HepG2 (cell line): Measurements from ENCODE around the gene RALB. TPM values are rescaled to one million over a fixed set of nuclear protein-coding genes. Genes with fewer than 3 reads are reported as not detected.
A peak's percentile ranks its signal among the peaks of the same experiment; 100 is the strongest.

Experiments used
- BRCA1 ChIP-seq: sonication (generic); formaldehyde crosslinking; IDR thresholded peaks from 2 replicates; pipeline ENCODE4 v1.4.0; 2020; ENCODE audit warnings: missing genetic modification reagents
- CBX1 ChIP-seq: IDR thresholded peaks from one replicate; pipeline ENCODE4 v1.6.1; 2016; ENCODE audit warnings: antibody characterized with exemption, low read depth
- HNF4G ChIP-seq, 2 experiments: sonication (generic) in 1 of 2; formaldehyde crosslinking in 1 of 2; IDR thresholded peaks; 2 replicates each; pipeline versions ENCODE4 v1.4.0 to v1.6.1; 2011 to 2020; ENCODE audit warnings: borderline replicate concordance in 2 of 2, low read depth in 2 of 2, mild to moderate bottlenecking in 2 of 2, low read length in 1 of 2, missing genetic modification reagents in 1 of 2, moderate library complexity in 1 of 2
- MBNL3 ChIP-seq: fragments of 250-450 bp; sonication (Bioruptor Pico); conservative IDR thresholded peaks from 2 replicates; pipeline ENCODE4 v1.8.0; 2022; ENCODE audit warnings: mild to moderate bottlenecking, inconsistent platforms
- MLX ChIP-seq: IDR thresholded peaks from 2 replicates; pipeline ENCODE4 v1.6.1; 2016
- NFKB2 ChIP-seq: sonication (generic); formaldehyde crosslinking; IDR thresholded peaks from 2 replicates; pipeline ENCODE4 v1.4.0; 2020; ENCODE audit warnings: missing genetic modification reagents, borderline replicate concordance
- NR1H2 ChIP-seq: sonication (generic); formaldehyde crosslinking; IDR thresholded peaks from 2 replicates; pipeline ENCODE4 v1.8.1; 2022; ENCODE audit warnings: low read depth, missing genetic modification reagents, borderline replicate concordance
- PRDM4 ChIP-seq: sonication (generic); formaldehyde crosslinking; IDR thresholded peaks from 2 replicates; pipeline ENCODE4 v1.9.0; 2021; ENCODE audit warnings: missing genetic modification reagents, borderline replicate concordance
- ZBTB33 ChIP-seq: sonication (generic); formaldehyde crosslinking; IDR thresholded peaks from 2 replicates; pipeline ENCODE4 v1.4.0; 2020; ENCODE audit warnings: missing genetic modification reagents
- ZBTB46 ChIP-seq: sonication (generic); formaldehyde crosslinking; IDR thresholded peaks from 2 replicates; pipeline ENCODE4 v1.4.0; 2020; ENCODE audit warnings: mild to moderate bottlenecking, missing genetic modification reagents, borderline replicate concordance
- ZFP36L2 ChIP-seq: sonication (generic); formaldehyde crosslinking; IDR thresholded peaks from 2 replicates; pipeline ENCODE4 v1.4.0; 2020; ENCODE audit warnings: missing genetic modification reagents
- ZNF34 ChIP-seq: sonication (generic); formaldehyde crosslinking; IDR thresholded peaks from 2 replicates; pipeline ENCODE4 v1.4.0; 2020; ENCODE audit warnings: mild to moderate bottlenecking, missing genetic modification reagents, borderline replicate concordance
- ZNF615 ChIP-seq: sonication (generic); formaldehyde crosslinking; IDR thresholded peaks from 2 replicates; pipeline ENCODE4 v1.5.0; 2020; ENCODE audit warnings: mild to moderate bottlenecking, missing genetic modification reagents, borderline replicate concordance
- ZUFSP ChIP-seq: sonication (generic); formaldehyde crosslinking; IDR thresholded peaks from 2 replicates; pipeline ENCODE4 v1.9.0; 2021; ENCODE audit warnings: missing genetic modification reagents, mild to moderate bottlenecking, borderline replicate concordance
- ZXDC ChIP-seq: sonication (generic); formaldehyde crosslinking; IDR thresholded peaks from 2 replicates; pipeline ENCODE4 v1.5.0; 2020; ENCODE audit warnings: mild to moderate bottlenecking, missing genetic modification reagents
- polyA plus RNA-seq, 8 experiments: library from polyadenylated mRNA; depleted of rRNA in 3 of 8; stranded (reverse) in 7 of 8; unstranded in 1 of 8; fragments of >200 nt; fragmentation: Illumina TruSeq in 4 of 8; extraction: Trizol in 4 of 8; gene quantifications; 2 replicates each; pipeline versions ENCODE4 v1.2.1 to v1.2.3, GENCODE V29; 2011 to 2016; ENCODE audit warnings: low read depth in 4 of 8, missing spikeins in 1 of 8, mixed read lengths in 1 of 8; ENCODE audit not compliant: insufficient read depth in 1 of 8
- total RNA-seq, 5 experiments: library from RNA; depleted of rRNA; stranded (reverse); fragments of >200 nt; fragmentation: Illumina TruSeq; extraction: Trizol; gene quantifications; 2 replicates each; pipeline ENCODE4 v1.2.3, GENCODE V29; 2016; ENCODE audit warnings: low read depth in 1 of 5

RALB gene
- total and polyA plus RNA-seq, 2 of the 13 experiments (the other 11 are each of a cell fraction or from before 2014, with no cell fraction given): 37.8 to 43.2 TPM

GRCh38 chr2:120312860-120313694 is 60.4 kb downstream of the RALB start (continued):
- TF ChIP-seq ZBTB33 (CRISPR knock-in tag) (peak; percentile 52; the same call in 1 of the 2 replicates), CBX1 (no peak), PRDM4 (CRISPR knock-in tag) (no peak), ZUFSP (CRISPR knock-in tag) (no peak), MLX (CRISPR knock-in tag) (0 out of 2 replicates have a peak, but pooled peaks have one; percentile 50), ZXDC (no peak), MBNL3 (CRISPR knock-in tag) (no peak), NR1H2 (CRISPR knock-in tag) (no peak), NFKB2 (no peak), HNF4G (IDR thresholded peaks at IDR 0.05; ENCODE audit: borderline replicate concordance, low read depth, low read length) (no peak), HNF4G (CRISPR knock-in tag; IDR thresholded peaks at IDR 0.05; ENCODE audit: borderline replicate concordance, low read depth) (no peak; the same call in 1 of the 2 replicates), ZNF615 (CRISPR knock-in tag) (no peak), ZFP36L2 (CRISPR knock-in tag) (no peak), BRCA1 (CRISPR knock-in tag) (no peak), ZBTB46 (CRISPR knock-in tag) (no peak), ZNF34 (no peak)
